IMR-90 (cell line): Measurements from ENCODE around the gene GRIK1. TPM values are rescaled to one million over a fixed set of nuclear protein-coding genes. Genes with fewer than 3 reads are reported as not detected.

Experiments
- ATAC-seq: fragments of 200-7000 bp; cut with Tn5 transposase; 2 replicates; pipeline ENCODE4 v1.9.1; 2020; ENCODE audit warnings: low read depth, mild to moderate bottlenecking, moderate library complexity
- BruUV-seq: library from RNA; stranded (reverse); fragments of 400-500 nt; replicated peaks from 2 replicates; lab custom pipeline; 2021; lab: Mats Ljungman, UMichigan
- CTCF ChIA-PET: fragments of 300-600 bp; formaldehyde crosslinking; extraction: SDS; loops from one replicate; lab custom pipeline; 2021; ENCODE audit warnings: antibody characterized with exemption; lab: Yijun Ruan, JAX
- POLR2A ChIA-PET: fragments of 300-600 bp; sonication (Branson Sonifier 250); formaldehyde crosslinking; loops from one replicate; lab custom pipeline; 2022; ENCODE audit warnings: antibody characterized with exemption; ENCODE audit not compliant: unreplicated experiment; lab: Charles Lee
- DNase-seq: peaks from one replicate; pipeline ENCODE4 v3.0.0; 2013
- H2AFZ ChIP-seq: replicated peaks from 2 replicates; pipeline ENCODE3; 2013; ENCODE audit warnings: low read length, mild to moderate bottlenecking; ENCODE audit not compliant: poor library complexity
- H2AK5ac ChIP-seq: 2 replicates; pipeline ENCODE4 v1.6.1; 2013; ENCODE audit warnings: low read depth, low read length, inconsistent platforms
- H2AK9ac ChIP-seq: replicated peaks from 2 replicates; pipeline ENCODE3; 2013; ENCODE audit warnings: mild to moderate bottlenecking, low read depth, low read length, moderate library complexity; ENCODE audit not compliant: poor library complexity
- H2BK120ac ChIP-seq: 2 replicates; pipeline ENCODE4 v1.6.1; 2013; ENCODE audit warnings: low read depth, low read length, inconsistent platforms
- H2BK15ac ChIP-seq: 3 replicates; pipeline ENCODE4 v1.6.1; 2013; ENCODE audit warnings: low read depth, low read length, inconsistent platforms
- H2BK20ac ChIP-seq: 2 replicates; pipeline ENCODE4 v1.6.1; 2013; ENCODE audit warnings: low read depth, mild to moderate bottlenecking, inconsistent platforms, low read length, moderate library complexity
- H2BK5ac ChIP-seq: 2 replicates; pipeline ENCODE4 v1.6.1; 2013; ENCODE audit warnings: mild to moderate bottlenecking, low read depth, low read length, inconsistent platforms; ENCODE audit not compliant: poor library complexity, severe bottlenecking
- H3K14ac ChIP-seq: replicated peaks from 2 replicates; pipeline ENCODE4 v1.6.1; 2013; ENCODE audit warnings: low read depth, low read length, inconsistent platforms
- H3K18ac ChIP-seq: 2 replicates; pipeline ENCODE4 v1.6.1; 2013; ENCODE audit warnings: low read depth, low read length, control low read depth
- H3K23ac ChIP-seq: 2 replicates; pipeline ENCODE4 v1.6.1; 2013; ENCODE audit warnings: low read depth, low read length, inconsistent platforms
- H3K27ac ChIP-seq: 2 replicates; pipeline ENCODE4 v1.5.1; 2013; ENCODE audit warnings: mild to moderate bottlenecking, control low read depth, low read length; ENCODE audit not compliant: insufficient read depth
- H3K27me3 ChIP-seq: 2 replicates; pipeline ENCODE4 v1.6.1; 2013; ENCODE audit warnings: low read length; ENCODE audit not compliant: control insufficient read depth, insufficient read depth
- H3K36me3 ChIP-seq: 2 replicates; pipeline ENCODE4 v1.6.1; 2013; ENCODE audit warnings: low read length, mixed read lengths; ENCODE audit not compliant: control insufficient read depth, insufficient read depth
- H3K4ac ChIP-seq: 2 replicates; pipeline ENCODE4 v1.6.1; 2013; ENCODE audit warnings: low read depth, low read length, inconsistent platforms
- H3K4me1 ChIP-seq: 2 replicates; pipeline ENCODE4 v1.6.1; 2013; ENCODE audit warnings: low read length, mixed read lengths; ENCODE audit not compliant: control insufficient read depth, insufficient read depth
- H3K4me2 ChIP-seq: 2 replicates; pipeline ENCODE4 v1.6.1; 2013; ENCODE audit warnings: low read depth, mild to moderate bottlenecking, control low read depth, low read length, moderate library complexity
- H3K4me3 ChIP-seq: 2 replicates; pipeline ENCODE4 v1.5.1; 2013; ENCODE audit warnings: low read depth, mild to moderate bottlenecking, control low read depth, low read length, moderate library complexity; ENCODE audit not compliant: insufficient read depth
- H3K56ac ChIP-seq: 2 replicates; pipeline ENCODE4 v1.6.1; 2013; ENCODE audit warnings: low read length, inconsistent platforms; ENCODE audit not compliant: insufficient read depth; ENCODE audit errors: extremely low read depth
- H3K79me1 ChIP-seq, 2 experiments: 2 replicates each; pipeline ENCODE4 v1.6.1; 2013; ENCODE audit warnings: low read length in 2 of 2, inconsistent platforms in 1 of 2, low read depth in 1 of 2
- H3K9ac ChIP-seq: 2 replicates; pipeline ENCODE4 v1.6.1; 2013; ENCODE audit warnings: low read depth, low read length, control low read depth
- H3K9me1 ChIP-seq: 2 replicates; pipeline ENCODE4 v1.6.1; 2013; ENCODE audit warnings: low read length, inconsistent platforms; ENCODE audit not compliant: insufficient read depth
- H3K9me3 ChIP-seq: 2 replicates; pipeline ENCODE4 v1.6.1; 2013; ENCODE audit warnings: low read length; ENCODE audit not compliant: control insufficient read depth, insufficient read depth
- H4K20me1 ChIP-seq: 2 replicates; pipeline ENCODE4 v1.6.1; 2013; ENCODE audit warnings: low read length, inconsistent platforms; ENCODE audit not compliant: insufficient read depth
- H4K5ac ChIP-seq: 2 replicates; pipeline ENCODE4 v1.6.1; 2013; ENCODE audit warnings: mild to moderate bottlenecking, low read depth, low read length, control low read depth
- H4K8ac ChIP-seq, 2 experiments: 2 replicates each; pipeline ENCODE4 v1.6.1; 2013; ENCODE audit warnings: low read depth in 2 of 2, low read length in 2 of 2, control low read depth in 1 of 2, inconsistent platforms in 1 of 2
- H4K91ac ChIP-seq: 2 replicates; pipeline ENCODE4 v1.6.1; 2013; ENCODE audit warnings: low read depth, low read length, inconsistent platforms; ENCODE audit not compliant: insufficient read depth
- CEBPB ChIP-seq: IDR thresholded peaks from 2 replicates; pipeline ENCODE4 v1.6.1; 2012; ENCODE audit warnings: low read depth, low read length, improper control_type of control experiment
- FOS ChIP-seq: fragments of 150-350 bp; IDR thresholded peaks from 2 replicates; pipeline ENCODE4 v1.6.1; 2016; ENCODE audit warnings: low read depth, low read length
- WGBS, 2 experiments: methylation state at CpG; one replicate each; pipeline versions ENCODE4 v1.1.5 to v1.1.7; 2013; ENCODE audit warnings: missing lambda C conversion rate in 2 of 2; ENCODE audit not compliant: insufficient read length in 1 of 2; ENCODE audit errors: extremely low coverage in 2 of 2; 5-methylcytosine and 5-hydroxymethylcytosine counted together
- dilution Hi-C: fragments of 300-500 bp; cut with HindIII; formaldehyde crosslinking; loops from one replicate; pipeline ENCODE4 v1.14.3; 2018; ENCODE audit warnings: low sequenced_read_pairs; ENCODE audit not compliant: unreplicated experiment
- in situ Hi-C: fragments of 300-500 bp; cut with MboI; formaldehyde crosslinking; loops from 3 replicates; pipeline ENCODE4 v1.14.3; 2019; ENCODE audit warnings: low sequenced_read_pairs, inconsistent platforms, mixed read lengths
- intact Hi-C: fragments of 100-400 bp; cut with micrococcal nuclease; formaldehyde crosslinking; loops from 2 replicates; pipeline ENCODE4 v1.10.0; 2022
- polyA plus RNA-seq, 3 experiments: library from polyadenylated mRNA; depleted of rRNA; stranded (reverse); fragments of >200 nt; gene quantifications; 2 replicates each; pipeline ENCODE4 v1.2.3, GENCODE V29; 2012; ENCODE audit warnings: low replicate concordance in 1 of 3
- total RNA-seq: library from RNA; depleted of rRNA; stranded (reverse); fragments of >200 nt; gene quantifications from 2 replicates; pipeline ENCODE4 v1.2.3, GENCODE V29; 2012

The GRIK1 gene
- total and polyA plus RNA-seq, 2 of the 4 experiments (the other 2 are of a cell fraction), result not detected

DNA sequence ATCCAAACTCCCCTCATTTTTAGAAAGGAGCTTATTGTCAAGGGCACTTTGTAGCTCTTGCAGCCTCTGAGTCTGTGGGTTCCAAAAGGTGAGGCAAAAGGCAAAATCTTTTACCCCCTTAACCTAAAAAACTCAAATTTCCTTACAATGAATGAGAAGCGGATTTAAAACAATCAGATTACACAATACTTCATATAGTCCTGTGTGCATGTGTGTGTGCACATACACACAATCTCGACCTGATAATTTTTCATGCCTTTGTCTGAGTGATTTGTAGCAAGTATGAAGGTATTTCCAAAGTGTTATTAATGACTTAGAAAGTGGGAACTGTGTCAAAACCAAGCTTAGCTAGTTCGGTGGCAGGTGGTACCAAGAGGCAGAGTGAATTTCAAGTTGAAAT, 42.9 kb downstream of the GRIK1 start:
- H2BK5ac ChIP-seq, result no peak overlapping the region
- POLR2A ChIA-PET, result no interaction called here
- in situ Hi-C loops, result no loop called here

More for the DNA sequence above, 42.9 kb downstream of the GRIK1 start:
- Histone ChIP-seq H4K20me1 (no peaks in the 10 kb centered on the region), H4K5ac (no peak overlapping the region), H2BK15ac (no peak overlapping the region), H3K4me1 (no peaks in the 10 kb centered on the region), H3K18ac (no peak overlapping the region), H2AFZ (no peak overlapping the region), H3K79me1 (no peaks in the 10 kb centered on the region), H3K9ac (no peak overlapping the region), H3K27ac (no peak overlapping the region), H3K14ac (no peak overlapping the region), H3K56ac (no peak overlapping the region), H3K27me3 (no peaks in the 10 kb centered on the region; the same call in 1 of the 2 replicates), H4K8ac (no peak overlapping the region), H3K4me2 (no peak overlapping the region), H3K9me1 (no peaks in the 10 kb centered on the region), H2BK20ac (no peak overlapping the region), H2AK9ac (no peak overlapping the region), H2BK120ac (no peak overlapping the region), H3K23ac (no peak overlapping the region), H2AK5ac (no peak overlapping the region), H4K91ac (no peak overlapping the region), H3K9me3 (no peaks in the 10 kb centered on the region), H3K4ac (no peak overlapping the region), H3K36me3 (no peaks in the 10 kb centered on the region), H3K4me3 (no peak overlapping the region)
- CTCF ChIA-PET, result no interaction called here
- DNase-seq (no peak), ATAC-seq (no peak)
- dilution Hi-C loops (no loop called here), intact Hi-C loops (no loop called here)
- BruUV-seq, result no TSS peak
- TF ChIP-seq CEBPB (peak; percentile 55; the same call in 1 of the 2 replicates), FOS (no peak)
- WGBS, 2 experiments, result 29% methylated on average over 1 of the region's 3 CpGs; no CpG with 5 or more reads in 1 of the 2 experiments
